VCaP (cell line): Measurements from ENCODE around the gene MAP3K20.
"Not testable (repeated sequence)": the region's sequence is repeated elsewhere in the genome, so short reads cannot be mapped to it uniquely, and the experiment has no call there.

Experiments used
- H3K27ac ChIP-seq: fragments of 450-650 bp; 2 replicates; pipeline ENCODE4 v1.5.1; 2017
- CTCF ChIP-seq: fragments of 450-650 bp; conservative IDR thresholded peaks from 2 replicates; pipeline ENCODE4 v1.5.1; 2017; ENCODE audit warnings: mild to moderate bottlenecking, moderate library complexity

Gene MAP3K20

GRCh38 chr2:173251225-173251624 lies 175.6 kb downstream of the MAP3K20 start:
- no peak overlapping the region for H3K27ac ChIP-seq
- no peak for TF ChIP-seq CTCF

GRCh38 chr2:173252581-173252980 lies 176.9 kb downstream of the MAP3K20 start:
- H3K27ac ChIP-seq: no peak overlapping the region
- TF ChIP-seq CTCF: no peak

- no peak overlapping the region for H3K27ac ChIP-seq
- TF ChIP-seq CTCF: no peak
Measured at GRCh38 chr2:173254659-173255058, 179.0 kb downstream of the MAP3K20 start.

- no peak overlapping the region for H3K27ac ChIP-seq
- TF ChIP-seq CTCF: no peak
Measured at GRCh38 chr2:173258701-173259100, 183.1 kb downstream of the MAP3K20 start.

GRCh38 chr2:173262356-173262755 lies 186.7 kb downstream of the MAP3K20 start:
- not testable (repeated sequence) for H3K27ac ChIP-seq

- no peak for TF ChIP-seq CTCF
- no peak overlapping the region for H3K27ac ChIP-seq
Measured at GRCh38 chr2:173264151-173264550, 188.5 kb downstream of the MAP3K20 start.

- no peak for TF ChIP-seq CTCF
- no peak overlapping the region for H3K27ac ChIP-seq
Measured at GRCh38 chr2:173264603-173265366, 189.1 kb downstream of the MAP3K20 start.

GRCh38 chr2:173271135-173271534 lies 195.5 kb downstream of the MAP3K20 start:
- no peak for TF ChIP-seq CTCF
- H3K27ac ChIP-seq: no peak overlapping the region
